Activated CD4-positive, alpha-beta T cell treated with anti-CD3 and anti-CD28 coated beads for 36 hours (primary cell): ENCODE results near the gene AADACL2. TPM values are rescaled to one million over a fixed set of nuclear protein-coding genes. Genes with fewer than 3 reads are reported as not detected.

Source experiments
- ATAC-seq: fragments of 200-7000 bp; cut with Tn5 transposase; one replicate; pipeline ENCODE4 v1.10.0; 2021; ENCODE audit warnings: mild to moderate bottlenecking, moderate library complexity
- CTCF ChIA-PET: fragments of 350-600 bp; sonication (Branson Sonifier 250); formaldehyde crosslinking; loops from one replicate; lab custom pipeline; 2021; ENCODE audit warnings: antibody characterized with exemption; lab: Charles Lee
- POLR2A ChIA-PET: fragments of 350-600 bp; sonication (Branson Sonifier 250); formaldehyde crosslinking; loops from one replicate; lab custom pipeline; 2021; ENCODE audit warnings: antibody characterized with exemption, inconsistent platforms; lab: Charles Lee
- DNase-seq: peaks from one replicate; pipeline ENCODE4 v3.0.0-alpha.2; 2020
- H3K27ac Mint-ChIP-seq: one replicate; pipeline ENCODE4 v1.8.0; 2021; ENCODE audit warnings: mixed read lengths
- H3K27me3 Mint-ChIP-seq: one replicate; pipeline ENCODE4 v1.8.0; 2021; ENCODE audit warnings: mixed read lengths
- H3K36me3 Mint-ChIP-seq: one replicate; pipeline ENCODE4 v1.8.0; 2021; ENCODE audit warnings: low read depth, mixed read lengths
- H3K4me1 Mint-ChIP-seq: one replicate; pipeline ENCODE4 v1.8.0; 2021; ENCODE audit warnings: mixed read lengths
- H3K4me3 Mint-ChIP-seq: one replicate; pipeline ENCODE4 v1.8.0; 2021; ENCODE audit warnings: mild to moderate bottlenecking, moderate library complexity, mixed read lengths
- H3K9me3 Mint-ChIP-seq: one replicate; pipeline ENCODE4 v1.8.0; 2021; ENCODE audit warnings: low read depth, mixed read lengths
- intact Hi-C, 2 experiments: fragments of 100-400 bp; cut with DNase I in 1 of 2; cut with micrococcal nuclease in 1 of 2; formaldehyde crosslinking; loops; one replicate each; pipeline versions ENCODE4 v1.14.2 to v1.15.1; 2022 to 2024; cut with DNase I, micrococcal nuclease
- total RNA-seq, 2 experiments: library from RNA; stranded (reverse); gene quantifications; one replicate each; pipeline ENCODE4 v1.2.3, GENCODE V29; 2021

Gene AADACL2
- total RNA-seq, 2 experiments from 2014 or later, result not detected

DNA sequence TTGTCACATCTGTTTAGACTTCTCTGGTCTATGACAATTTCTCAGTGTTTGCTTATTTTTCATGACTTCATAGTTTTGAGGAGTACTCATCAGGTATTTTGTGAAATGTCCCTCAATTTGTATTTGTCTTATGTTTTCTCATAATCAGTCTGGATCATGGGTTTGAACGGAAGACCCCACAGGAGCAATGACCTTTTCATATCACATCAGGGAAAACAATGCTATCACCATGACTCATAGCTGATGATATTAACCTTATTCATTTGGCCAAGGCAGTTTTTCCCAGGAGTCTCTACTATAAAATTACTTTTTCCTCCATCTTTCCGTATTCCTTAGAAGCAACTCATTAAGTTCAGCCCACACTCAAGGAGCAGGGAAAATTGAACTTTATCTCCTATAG lies 32.7 kb downstream of the AADACL2 start:
- no peak for ATAC-seq
- Mint-ChIP-seq H3K9me3 (peaks cover 3% of the 10 kb centered on the region), H3K4me1 (no peaks in the 10 kb centered on the region), H3K27me3 (no peaks in the 10 kb centered on the region), H3K27ac (no peak overlapping the region), H3K4me3 (no peak overlapping the region), H3K36me3 (no peaks in the 10 kb centered on the region)
- ChIA-PET POLR2A (no interaction called here), CTCF (no interaction called here)
- no peak for DNase-seq
- intact Hi-C loops, result no loop called here

DNA sequence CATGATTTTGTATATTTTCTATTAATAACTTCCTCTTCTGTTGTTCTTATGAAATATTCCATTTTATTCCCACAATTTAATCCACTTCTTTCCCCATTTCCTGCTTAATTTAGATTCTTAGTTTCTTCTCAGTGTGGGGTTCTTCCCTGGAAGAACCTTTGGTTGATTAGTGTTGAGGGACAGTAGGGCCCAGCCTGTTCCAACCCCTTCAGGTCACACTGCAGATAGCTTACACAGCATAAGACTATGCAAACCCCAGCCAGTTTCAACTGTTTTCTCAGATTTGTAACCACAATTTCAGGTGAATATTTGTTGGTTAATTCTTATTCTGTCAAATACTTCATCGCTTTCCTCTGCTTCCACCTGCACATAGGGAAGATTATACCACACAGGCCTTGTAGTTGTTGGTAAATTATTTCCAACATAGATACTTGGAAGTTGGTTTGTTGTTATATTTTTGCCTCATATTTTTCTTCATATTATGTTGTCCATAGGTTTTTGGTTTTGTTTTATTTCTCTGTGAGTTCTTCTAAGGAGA lies 34.7 kb downstream of the AADACL2 start:
- ATAC-seq, result no peak
- ChIA-PET POLR2A (no interaction called here), CTCF (no interaction called here)
- intact Hi-C loops, result no loop called here
- no peak for DNase-seq
- no peaks in the 10 kb centered on the region for H3K36me3 Mint-ChIP-seq
- no peaks in the 10 kb centered on the region for H3K4me1 Mint-ChIP-seq
- no peaks in the 10 kb centered on the region for H3K27me3 Mint-ChIP-seq
- H3K27ac Mint-ChIP-seq, result no peak overlapping the region
- peaks cover 3% of the 10 kb centered on the region for H3K9me3 Mint-ChIP-seq
- H3K4me3 Mint-ChIP-seq, result no peak overlapping the region

DNA sequence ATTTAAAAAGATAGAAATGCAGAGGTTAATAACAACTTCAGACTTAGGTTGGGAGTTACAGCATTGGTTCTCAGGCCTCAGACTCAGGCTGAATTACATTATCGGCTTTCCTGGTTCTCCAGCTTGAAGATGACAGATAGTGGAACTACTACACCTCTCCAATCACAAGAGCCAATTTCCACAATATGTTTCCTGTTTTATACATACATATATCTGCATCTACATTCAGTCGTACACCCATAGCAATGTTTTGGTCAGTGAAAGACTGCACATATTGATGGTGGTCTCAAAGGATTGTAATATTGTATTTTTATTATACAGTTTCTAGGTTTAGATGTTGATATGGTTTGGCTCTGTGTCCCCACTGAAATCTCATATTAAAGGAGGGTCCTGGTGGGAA lies 35.4 kb downstream of the AADACL2 start:
- CTCF ChIA-PET, result no interaction called here
- H3K4me1 Mint-ChIP-seq, result no peaks in the 10 kb centered on the region
- POLR2A ChIA-PET, result no interaction called here
- intact Hi-C loops, result no loop called here
- H3K27me3 Mint-ChIP-seq, result no peaks in the 10 kb centered on the region
- ATAC-seq (no peak), DNase-seq (no peak)
- peaks cover 3% of the 10 kb centered on the region for H3K9me3 Mint-ChIP-seq
- no peak overlapping the region for H3K27ac Mint-ChIP-seq
- no peak overlapping the region for H3K4me3 Mint-ChIP-seq
- H3K36me3 Mint-ChIP-seq, result no peaks in the 10 kb centered on the region

DNA sequence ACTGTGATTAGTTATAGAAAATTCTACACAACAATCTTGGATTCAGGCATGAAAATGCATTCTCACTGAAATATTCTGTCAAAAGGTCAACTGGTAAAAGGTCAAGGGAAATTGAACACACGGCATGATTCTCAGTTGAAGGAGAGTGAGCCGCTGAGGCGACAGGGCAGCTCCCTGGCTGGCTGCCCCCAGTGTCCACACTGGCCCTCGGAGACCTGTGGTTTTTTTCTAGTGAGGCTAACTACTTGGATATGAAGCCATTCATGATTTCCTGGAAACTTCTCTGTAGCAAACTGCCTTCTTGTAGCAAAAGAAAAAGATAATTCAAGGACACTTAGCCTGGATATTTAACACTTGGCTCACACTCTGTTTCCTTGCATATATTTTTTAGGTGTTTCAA lies 37.2 kb downstream of the AADACL2 start:
- no peak overlapping the region for H3K27ac Mint-ChIP-seq
- H3K36me3 Mint-ChIP-seq, result no peaks in the 10 kb centered on the region
- H3K9me3 Mint-ChIP-seq, result no peaks in the 10 kb centered on the region
- no peak for DNase-seq
- POLR2A ChIA-PET, result no interaction called here
- H3K27me3 Mint-ChIP-seq, result peaks cover 2% of the 10 kb centered on the region
- intact Hi-C loops, result no loop called here
- no peak overlapping the region for H3K4me3 Mint-ChIP-seq
- H3K4me1 Mint-ChIP-seq, result no peaks in the 10 kb centered on the region
- CTCF ChIA-PET, result no interaction called here
- ATAC-seq, result no peak

DNA sequence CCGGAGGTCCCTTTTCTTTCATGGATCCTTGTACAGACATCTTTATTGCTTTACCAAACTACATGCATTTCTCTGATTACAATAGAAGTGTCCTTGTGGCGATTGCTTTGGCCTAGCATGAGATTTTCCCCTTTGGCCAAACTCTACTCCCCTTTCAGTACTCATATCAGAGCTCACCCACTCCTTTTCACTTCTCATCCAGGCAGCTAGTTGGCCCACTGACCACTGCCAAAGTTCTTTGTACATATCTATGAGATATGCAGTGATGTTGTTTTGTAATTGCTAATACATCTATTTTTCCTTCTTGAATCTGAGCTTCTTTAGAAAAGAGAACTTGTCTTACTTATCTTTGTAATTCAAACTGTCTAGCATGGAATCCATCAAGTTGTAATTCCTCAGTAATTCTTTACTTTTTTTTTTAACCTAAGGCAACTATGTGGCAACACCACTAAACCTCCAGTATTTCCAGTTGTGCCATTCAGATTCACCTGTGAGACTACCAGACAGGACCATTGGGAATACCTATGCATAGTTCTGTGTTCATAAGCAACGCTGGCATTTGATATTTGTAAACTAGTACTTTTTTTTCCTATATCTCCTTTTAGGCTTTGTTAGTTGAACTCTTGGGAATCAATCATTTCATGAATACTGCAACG lies 39.2 kb downstream of the AADACL2 start:
- intact Hi-C loops, result no loop called here
- H3K27me3 Mint-ChIP-seq, result peaks cover 2% of the 10 kb centered on the region
- no peaks in the 10 kb centered on the region for H3K36me3 Mint-ChIP-seq
- DNase-seq (no peak), ATAC-seq (no peak)
- POLR2A ChIA-PET, result interaction anchor here (0.6 to 0.8 kb wide), 2 partner anchors 66 to 728 kb away, joined by 3 to 4 read pairs; no protein-coding TSS in a partner anchor
- CTCF ChIA-PET, result no interaction called here
- H3K4me3 Mint-ChIP-seq, result no peak overlapping the region
- H3K9me3 Mint-ChIP-seq, result no peaks in the 10 kb centered on the region
- no peaks in the 10 kb centered on the region for H3K4me1 Mint-ChIP-seq
- H3K27ac Mint-ChIP-seq, result no peak overlapping the region

DNA sequence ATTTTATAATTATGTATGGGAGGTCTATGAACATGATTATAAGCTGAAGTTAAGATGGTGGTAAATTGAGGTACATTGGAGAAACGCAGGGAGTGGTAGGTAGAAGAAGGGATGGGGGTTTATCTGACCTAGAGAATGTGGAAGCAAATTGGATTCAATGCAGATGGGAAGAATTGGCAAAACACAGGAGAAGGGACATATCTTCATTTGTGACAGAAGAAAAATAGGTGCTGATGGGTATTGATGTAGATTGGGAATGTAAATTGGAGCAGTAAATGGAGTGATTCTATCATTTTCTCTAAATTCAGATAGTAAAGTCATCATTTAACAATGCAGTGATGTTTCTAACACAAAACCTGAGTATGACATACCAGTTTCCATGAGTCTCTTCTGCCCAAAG lies 40.5 kb downstream of the AADACL2 start:
- no peak for DNase-seq
- Mint-ChIP-seq H3K27me3 (peaks cover 2% of the 10 kb centered on the region), H3K36me3 (no peaks in the 10 kb centered on the region), H3K27ac (no peak overlapping the region), H3K4me3 (no peak overlapping the region), H3K4me1 (no peaks in the 10 kb centered on the region), H3K9me3 (no peaks in the 10 kb centered on the region)
- POLR2A ChIA-PET, result interaction anchor here (0.8 kb wide), 1 partner anchor 727 kb away, joined by 4 read pairs; no protein-coding TSS in a partner anchor
- ATAC-seq, result no peak
- intact Hi-C loops, result no loop called here
- CTCF ChIA-PET, result interaction anchor here (0.6 kb wide), 1 partner anchor 81 kb away, joined by 3 read pairs; no protein-coding TSS in a partner anchor

DNA sequence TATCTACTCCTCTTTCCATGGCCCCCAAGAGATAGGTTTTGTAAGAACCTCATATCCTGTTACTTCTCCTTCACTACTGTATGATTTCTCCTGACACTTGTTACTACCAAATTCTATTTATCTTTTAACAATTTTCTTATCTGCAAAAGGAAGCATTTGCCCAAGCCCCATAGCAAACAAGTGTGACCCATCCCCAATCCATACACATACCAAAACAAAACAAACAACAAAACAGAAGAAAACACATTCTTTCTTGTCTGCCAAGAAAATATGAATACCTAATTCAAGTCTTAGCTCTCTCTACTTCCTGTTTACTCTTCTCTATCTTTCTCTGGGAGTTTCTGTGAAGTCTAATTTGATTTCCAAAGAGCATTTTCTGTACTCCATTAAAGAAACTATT lies 41.2 kb downstream of the AADACL2 start:
- peaks cover 2% of the 10 kb centered on the region for H3K27me3 Mint-ChIP-seq
- intact Hi-C loops, result no loop called here
- no peak overlapping the region for H3K27ac Mint-ChIP-seq

DNA sequence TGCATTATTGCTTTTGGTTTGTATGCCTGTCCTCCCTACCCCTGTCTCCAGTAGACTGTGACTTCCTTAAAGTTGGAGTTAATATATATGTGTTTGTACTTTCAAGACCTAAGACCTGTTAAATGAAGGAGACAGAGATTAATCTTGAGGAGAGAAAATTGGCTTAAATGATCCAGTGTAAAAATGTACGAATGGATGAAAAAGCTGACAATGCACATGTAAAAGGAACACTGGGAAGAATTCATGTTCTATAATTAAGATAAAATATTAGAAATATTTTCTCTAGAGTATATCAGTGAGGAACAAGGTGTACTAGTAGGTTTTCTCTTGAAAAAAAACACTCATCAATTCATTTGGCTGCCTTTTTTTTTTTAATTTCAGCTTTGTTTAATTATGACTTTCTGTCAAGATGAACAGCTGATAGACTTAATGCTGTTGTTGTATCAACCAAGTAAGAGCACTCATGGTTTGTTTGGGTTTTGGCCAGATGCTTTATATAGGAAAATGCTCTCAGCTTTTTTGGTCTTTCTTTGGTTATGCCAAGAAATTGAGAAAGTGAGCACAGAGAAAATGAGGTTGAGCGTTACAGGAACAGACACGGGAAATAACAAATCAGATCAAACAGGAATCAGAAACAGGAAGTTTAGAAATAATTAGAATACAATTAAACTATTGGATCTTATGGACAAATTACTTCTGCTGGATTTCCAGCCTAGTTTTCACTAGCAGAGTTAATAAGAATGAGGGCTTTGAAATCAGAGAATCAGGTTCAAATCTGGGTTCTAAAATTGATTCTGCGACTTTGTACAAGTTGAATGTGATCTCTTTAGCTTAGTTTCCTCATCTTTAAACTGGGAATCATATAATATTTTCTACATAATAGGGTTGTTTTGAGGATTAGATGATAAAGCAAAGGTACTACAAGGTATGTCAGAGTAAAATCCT lies 41.9 kb downstream of the AADACL2 start:
- Mint-ChIP-seq H3K4me3 (no peak overlapping the region), H3K27ac (no peak overlapping the region), H3K9me3 (no peaks in the 10 kb centered on the region), H3K4me1 (no peaks in the 10 kb centered on the region), H3K36me3 (no peaks in the 10 kb centered on the region), H3K27me3 (peaks cover 2% of the 10 kb centered on the region)
- intact Hi-C loops, result no loop called here
- ChIA-PET POLR2A (no interaction called here), CTCF (interaction anchor here (0.6 kb wide), 1 partner anchor 344 kb away, joined by 3 read pairs; no protein-coding TSS in a partner anchor)
- DNase-seq, result no peak
- no peak for ATAC-seq

More for the DNA sequence above, 41.2 kb downstream of the AADACL2 start:
- DNase-seq (no peak), ATAC-seq (no peak)
- H3K4me1 Mint-ChIP-seq, result no peaks in the 10 kb centered on the region
- H3K9me3 Mint-ChIP-seq, result no peaks in the 10 kb centered on the region
- no peak overlapping the region for H3K4me3 Mint-ChIP-seq
- no peaks in the 10 kb centered on the region for H3K36me3 Mint-ChIP-seq
- POLR2A ChIA-PET, result no interaction called here
- CTCF ChIA-PET, result no interaction called here

DNA sequence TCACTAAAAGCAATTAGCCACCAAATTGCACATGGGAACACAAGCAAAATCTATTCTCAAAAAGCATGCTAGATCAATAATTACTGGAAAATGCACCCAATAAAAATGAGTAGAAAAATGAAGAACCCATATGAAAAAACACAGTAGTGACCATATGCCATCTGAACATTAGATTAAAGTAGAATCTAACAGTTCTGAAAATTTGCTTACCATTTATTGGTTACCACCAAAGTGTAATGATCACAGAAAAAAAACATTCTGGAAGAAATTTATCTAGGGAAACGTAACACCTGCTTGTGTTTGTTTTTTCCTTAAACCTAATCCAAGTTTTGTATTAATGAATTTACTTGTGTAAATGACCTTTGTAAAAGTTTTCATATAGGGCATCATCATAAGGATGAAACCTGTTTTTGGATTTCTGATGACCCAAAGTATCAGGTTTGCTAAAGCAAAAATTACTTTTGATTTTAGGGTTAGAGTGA lies 42.6 kb downstream of the AADACL2 start:
- POLR2A ChIA-PET, result no interaction called here
- CTCF ChIA-PET, result no interaction called here
- intact Hi-C loops, result no loop called here
- DNase-seq (no peak), ATAC-seq (no peak)
- Mint-ChIP-seq H3K4me3 (no peak overlapping the region), H3K27me3 (peaks cover 2% of the 10 kb centered on the region), H3K27ac (no peak overlapping the region), H3K9me3 (no peaks in the 10 kb centered on the region), H3K36me3 (no peaks in the 10 kb centered on the region), H3K4me1 (no peaks in the 10 kb centered on the region)

DNA sequence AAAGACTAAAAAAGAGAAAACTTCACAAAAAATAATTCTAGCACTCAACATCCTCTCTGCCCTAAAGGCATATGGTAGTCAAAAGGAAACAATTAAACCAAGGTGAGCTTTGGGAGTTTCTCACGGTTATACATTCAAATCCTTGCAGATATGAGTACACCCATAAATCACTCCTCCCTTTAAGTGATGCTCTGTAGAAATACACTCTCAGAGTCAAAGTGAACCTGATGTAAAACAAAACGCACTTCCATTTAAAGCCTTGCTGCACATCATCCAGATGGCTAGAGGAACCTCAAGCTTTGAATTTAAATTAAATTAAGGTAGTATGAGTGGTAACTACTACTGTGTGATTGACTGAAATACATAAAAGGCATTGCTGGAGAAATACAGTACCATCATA lies 44.2 kb downstream of the AADACL2 start:
- intact Hi-C loops, result no loop called here
- Mint-ChIP-seq H3K9me3 (no peaks in the 10 kb centered on the region), H3K4me1 (no peaks in the 10 kb centered on the region), H3K27me3 (peaks cover 2% of the 10 kb centered on the region), H3K27ac (no peak overlapping the region), H3K4me3 (no peak overlapping the region), H3K36me3 (no peaks in the 10 kb centered on the region)
- DNase-seq, result no peak
- CTCF ChIA-PET, result interaction anchor here (0.8 kb wide), 1 partner anchor 415 kb away, joined by 3 read pairs; no protein-coding TSS in a partner anchor
- ATAC-seq, result no peak
- POLR2A ChIA-PET, result no interaction called here

DNA sequence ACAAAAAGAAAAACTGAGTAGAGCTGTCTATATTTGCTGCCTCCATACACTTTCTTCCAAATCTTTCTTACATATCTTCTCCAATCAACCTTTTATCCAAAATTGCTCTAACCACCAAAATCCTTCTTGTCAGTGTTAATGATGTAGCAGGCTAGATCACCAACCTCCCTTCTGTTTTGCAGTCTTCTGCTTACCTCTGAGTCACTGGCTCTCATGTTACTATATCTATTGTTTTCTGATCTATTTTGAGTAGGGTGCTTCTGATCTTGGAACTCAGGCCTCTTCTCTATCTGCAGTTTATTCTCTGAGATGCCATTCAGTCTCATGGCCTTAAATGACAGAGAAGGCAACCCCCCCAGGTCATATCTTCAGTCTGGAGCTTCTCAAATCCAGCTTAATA lies 53.9 kb downstream of the AADACL2 start:
- no peak for DNase-seq
- Mint-ChIP-seq H3K9me3 (no peaks in the 10 kb centered on the region), H3K4me1 (no peaks in the 10 kb centered on the region), H3K27ac (no peak overlapping the region), H3K36me3 (no peaks in the 10 kb centered on the region), H3K4me3 (no peak overlapping the region), H3K27me3 (peaks cover 2% of the 10 kb centered on the region)
- ChIA-PET CTCF (interaction anchor here (0.7 kb wide), 1 partner anchor 672 kb away, joined by 3 read pairs; no protein-coding TSS in a partner anchor), POLR2A (no interaction called here)
- intact Hi-C loops, result no loop called here
- no peak for ATAC-seq
